GM12874 (cell line): ENCODE measurements around the gene KLK14.

ENCODE experiments used
- CTCF ChIP-seq: IDR thresholded peaks from 2 replicates; pipeline ENCODE4 v1.5.1; 2011; ENCODE audit warnings: low read depth, mild to moderate bottlenecking, control low read depth, low read length, moderate library complexity; ENCODE audit not compliant: insufficient read depth

The KLK14 gene

GRCh38 chr19:51124729-51125128 is 42.0 kb upstream of the KLK14 start, which contains the start of gene SIGLEC9:
Gene SIGLEC9, plus strand, starts transcription at chr19:51124906. Its CDS starts 69 bp downstream, at chr19:51124975.
- no peak for TF ChIP-seq CTCF

GRCh38 chr19:51124216-51124615 is 41.5 kb upstream of the KLK14 start:
- no peak for TF ChIP-seq CTCF

- no peak for TF ChIP-seq CTCF
Observed at GRCh38 chr19:51123802-51124201, 41.1 kb upstream of the KLK14 start.

- TF ChIP-seq CTCF: no peak
Observed at GRCh38 chr19:51123381-51123800, 40.7 kb upstream of the KLK14 start.

- TF ChIP-seq CTCF: no peak
Observed at GRCh38 chr19:51122112-51122981, 39.7 kb upstream of the KLK14 start.

- TF ChIP-seq CTCF: no peak
Observed at GRCh38 chr19:51121257-51121656, 38.6 kb upstream of the KLK14 start.

GRCh38 chr19:51120160-51120559 is 37.5 kb upstream of the KLK14 start:
- no peak for TF ChIP-seq CTCF
